ENCODE data around the gene DOCK2.

DNA sequence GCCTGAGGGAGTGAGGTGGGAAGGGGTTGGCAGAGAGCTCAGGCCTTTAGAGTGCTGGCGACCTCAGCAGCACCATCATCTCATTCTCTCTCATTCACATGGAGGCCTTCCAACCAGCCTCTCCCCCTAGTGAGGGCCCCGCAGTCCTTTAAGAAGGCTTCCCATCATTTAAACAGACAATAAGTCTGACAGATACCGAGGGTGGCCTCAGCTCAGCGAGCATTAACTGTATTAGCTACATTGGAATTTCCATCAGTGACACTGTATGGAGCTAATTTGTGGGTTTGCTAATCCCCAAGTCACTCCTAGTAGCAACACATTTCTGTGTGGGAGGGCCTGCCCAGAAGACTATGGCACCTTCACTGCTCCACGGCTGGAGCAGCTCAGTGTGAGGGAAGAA is 267.4 kb downstream of the DOCK2 start:
- TF ChIP-seq, protein P1, sequence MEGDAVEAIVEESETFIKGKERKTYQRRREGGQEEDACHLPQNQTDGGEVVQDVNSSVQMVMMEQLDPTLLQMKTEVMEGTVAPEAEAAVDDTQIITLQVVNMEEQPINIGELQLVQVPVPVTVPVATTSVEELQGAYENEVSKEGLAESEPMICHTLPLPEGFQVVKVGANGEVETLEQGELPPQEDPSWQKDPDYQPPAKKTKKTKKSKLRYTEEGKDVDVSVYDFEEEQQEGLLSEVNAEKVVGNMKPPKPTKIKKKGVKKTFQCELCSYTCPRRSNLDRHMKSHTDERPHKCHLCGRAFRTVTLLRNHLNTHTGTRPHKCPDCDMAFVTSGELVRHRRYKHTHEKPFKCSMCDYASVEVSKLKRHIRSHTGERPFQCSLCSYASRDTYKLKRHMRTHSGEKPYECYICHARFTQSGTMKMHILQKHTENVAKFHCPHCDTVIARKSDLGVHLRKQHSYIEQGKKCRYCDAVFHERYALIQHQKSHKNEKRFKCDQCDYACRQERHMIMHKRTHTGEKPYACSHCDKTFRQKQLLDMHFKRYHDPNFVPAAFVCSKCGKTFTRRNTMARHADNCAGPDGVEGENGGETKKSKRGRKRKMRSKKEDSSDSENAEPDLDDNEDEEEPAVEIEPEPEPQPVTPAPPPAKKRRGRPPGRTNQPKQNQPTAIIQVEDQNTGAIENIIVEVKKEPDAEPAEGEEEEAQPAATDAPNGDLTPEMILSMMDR (optimal IDR thresholded peaks at IDR 0.05 in 1 of 3, IDR thresholded peaks at IDR 0.05 in 1 of 3, conservative IDR thresholded peaks at IDR 0.05 in 1 of 3; ENCODE audit: extremely low read depth in 1 of 3, insufficient read depth in 2 of 3, low read length in 3 of 3), result no peak
- TF ChIP-seq EZH2 (IDR thresholded peaks at IDR 0.05; ENCODE audit: low read length), result no peak

All from keratinocyte (primary cell).